PFSK-1 (cell line): ENCODE results near the gene LMF2.

Experiments
- FOXP2 ChIP-seq: optimal IDR thresholded peaks from 2 replicates; pipeline ENCODE3; 2011; ENCODE audit warnings: borderline replicate concordance, control low read depth, inconsistent platforms; ENCODE audit not compliant: insufficient read depth; ENCODE audit errors: extremely low read length, extremely low read depth
- POLR2AphosphoS5 ChIP-seq: IDR thresholded peaks from 2 replicates; pipeline ENCODE4 v1.6.1; 2012; ENCODE audit warnings: low read depth, mild to moderate bottlenecking, control low read depth, low read length, moderate library complexity
- SIN3A ChIP-seq: IDR thresholded peaks from 2 replicates; pipeline ENCODE4 v1.6.1; 2012; ENCODE audit warnings: mild to moderate bottlenecking, low read length, moderate library complexity, borderline replicate concordance; ENCODE audit not compliant: insufficient read depth
- TAF1 ChIP-seq: IDR thresholded peaks from 2 replicates; pipeline ENCODE4 v1.6.1; 2012; ENCODE audit warnings: low read length, control low read depth, borderline replicate concordance; ENCODE audit not compliant: insufficient read depth
- TF ChIP-seq, protein P1 (sequence below), 2 experiments: IDR thresholded peaks; 2 replicates each; pipeline versions ENCODE4 v1.6.1 to v1.8.0; 2011 to 2012; ENCODE audit warnings: low read depth in 2 of 2, low read length in 2 of 2, control low read depth in 1 of 2, inconsistent platforms in 1 of 2, mild to moderate bottlenecking in 1 of 2, moderate library complexity in 1 of 2; ENCODE audit not compliant: insufficient read depth in 1 of 2

LMF2 gene

DNA sequence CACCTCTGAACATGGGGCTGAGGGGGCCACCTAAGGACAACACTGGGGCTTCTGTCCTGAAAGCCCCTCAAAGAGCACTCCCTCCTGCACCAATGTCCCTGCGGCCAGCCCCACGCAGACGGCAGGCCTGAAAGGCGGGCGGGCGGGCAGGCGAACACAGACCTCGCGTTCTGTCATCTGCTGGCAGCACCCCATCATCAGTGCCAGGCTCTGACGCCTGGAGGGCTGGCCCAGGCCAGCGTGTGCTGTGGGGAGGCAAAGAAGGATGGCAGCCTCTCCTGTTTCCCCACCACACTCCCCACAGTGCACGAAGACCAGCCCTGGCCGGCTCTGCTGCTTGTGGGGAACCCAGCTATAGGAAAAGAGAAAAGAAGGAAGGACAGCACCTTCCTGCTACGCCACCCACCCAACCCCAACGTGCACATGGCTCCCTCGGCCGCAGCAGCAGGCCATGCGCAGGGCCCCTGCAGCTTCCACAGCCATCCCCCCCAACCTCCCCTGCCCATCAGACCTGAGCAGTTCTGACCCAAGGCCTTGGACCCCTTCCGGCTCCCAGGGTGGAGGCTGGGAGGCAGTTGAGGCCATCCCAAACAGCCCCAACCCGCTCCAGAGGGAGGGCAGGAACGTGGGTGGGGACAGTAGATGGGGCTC lies 36.2 kb downstream of the LMF2 start:
- TF ChIP-seq, protein P1, sequence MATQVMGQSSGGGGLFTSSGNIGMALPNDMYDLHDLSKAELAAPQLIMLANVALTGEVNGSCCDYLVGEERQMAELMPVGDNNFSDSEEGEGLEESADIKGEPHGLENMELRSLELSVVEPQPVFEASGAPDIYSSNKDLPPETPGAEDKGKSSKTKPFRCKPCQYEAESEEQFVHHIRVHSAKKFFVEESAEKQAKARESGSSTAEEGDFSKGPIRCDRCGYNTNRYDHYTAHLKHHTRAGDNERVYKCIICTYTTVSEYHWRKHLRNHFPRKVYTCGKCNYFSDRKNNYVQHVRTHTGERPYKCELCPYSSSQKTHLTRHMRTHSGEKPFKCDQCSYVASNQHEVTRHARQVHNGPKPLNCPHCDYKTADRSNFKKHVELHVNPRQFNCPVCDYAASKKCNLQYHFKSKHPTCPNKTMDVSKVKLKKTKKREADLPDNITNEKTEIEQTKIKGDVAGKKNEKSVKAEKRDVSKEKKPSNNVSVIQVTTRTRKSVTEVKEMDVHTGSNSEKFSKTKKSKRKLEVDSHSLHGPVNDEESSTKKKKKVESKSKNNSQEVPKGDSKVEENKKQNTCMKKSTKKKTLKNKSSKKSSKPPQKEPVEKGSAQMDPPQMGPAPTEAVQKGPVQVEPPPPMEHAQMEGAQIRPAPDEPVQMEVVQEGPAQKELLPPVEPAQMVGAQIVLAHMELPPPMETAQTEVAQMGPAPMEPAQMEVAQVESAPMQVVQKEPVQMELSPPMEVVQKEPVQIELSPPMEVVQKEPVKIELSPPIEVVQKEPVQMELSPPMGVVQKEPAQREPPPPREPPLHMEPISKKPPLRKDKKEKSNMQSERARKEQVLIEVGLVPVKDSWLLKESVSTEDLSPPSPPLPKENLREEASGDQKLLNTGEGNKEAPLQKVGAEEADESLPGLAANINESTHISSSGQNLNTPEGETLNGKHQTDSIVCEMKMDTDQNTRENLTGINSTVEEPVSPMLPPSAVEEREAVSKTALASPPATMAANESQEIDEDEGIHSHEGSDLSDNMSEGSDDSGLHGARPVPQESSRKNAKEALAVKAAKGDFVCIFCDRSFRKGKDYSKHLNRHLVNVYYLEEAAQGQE (IDR thresholded peaks at IDR 0.05; ENCODE audit: insufficient read depth in 1 of 2, low read depth in 2 of 2, low read length in 2 of 2) = no peak
- TF ChIP-seq SIN3A (no peak), FOXP2 (no peak), POLR2AphosphoS5 (no peak), TAF1 (no peak)

DNA sequence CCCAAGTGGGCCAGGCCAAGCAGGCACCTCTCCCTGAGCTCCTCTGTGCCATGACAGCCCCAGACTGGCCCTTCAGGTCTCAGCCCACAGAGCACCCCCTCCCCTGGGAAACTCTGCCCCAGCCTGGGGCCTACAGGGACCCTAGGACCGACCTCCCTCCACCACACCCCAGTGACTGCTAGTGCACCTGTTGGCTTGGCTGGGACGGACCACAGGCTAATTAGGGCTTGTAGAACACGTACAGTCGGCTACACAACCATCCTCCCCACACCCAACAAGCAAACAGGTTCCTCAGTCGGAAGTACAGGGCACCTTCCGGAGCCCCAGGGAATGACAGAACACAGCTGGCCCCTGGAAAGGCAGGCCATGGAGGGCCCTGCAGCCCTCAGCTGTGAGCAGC lies 37.0 kb downstream of the LMF2 start:
- TF ChIP-seq SIN3A = no peak
- TF ChIP-seq TAF1 = no peak
- TF ChIP-seq POLR2AphosphoS5 = no peak
- TF ChIP-seq, protein P1 (IDR thresholded peaks at IDR 0.05; ENCODE audit: insufficient read depth in 1 of 2, low read depth in 2 of 2, low read length in 2 of 2) = no peak
- TF ChIP-seq FOXP2 = no peak

DNA sequence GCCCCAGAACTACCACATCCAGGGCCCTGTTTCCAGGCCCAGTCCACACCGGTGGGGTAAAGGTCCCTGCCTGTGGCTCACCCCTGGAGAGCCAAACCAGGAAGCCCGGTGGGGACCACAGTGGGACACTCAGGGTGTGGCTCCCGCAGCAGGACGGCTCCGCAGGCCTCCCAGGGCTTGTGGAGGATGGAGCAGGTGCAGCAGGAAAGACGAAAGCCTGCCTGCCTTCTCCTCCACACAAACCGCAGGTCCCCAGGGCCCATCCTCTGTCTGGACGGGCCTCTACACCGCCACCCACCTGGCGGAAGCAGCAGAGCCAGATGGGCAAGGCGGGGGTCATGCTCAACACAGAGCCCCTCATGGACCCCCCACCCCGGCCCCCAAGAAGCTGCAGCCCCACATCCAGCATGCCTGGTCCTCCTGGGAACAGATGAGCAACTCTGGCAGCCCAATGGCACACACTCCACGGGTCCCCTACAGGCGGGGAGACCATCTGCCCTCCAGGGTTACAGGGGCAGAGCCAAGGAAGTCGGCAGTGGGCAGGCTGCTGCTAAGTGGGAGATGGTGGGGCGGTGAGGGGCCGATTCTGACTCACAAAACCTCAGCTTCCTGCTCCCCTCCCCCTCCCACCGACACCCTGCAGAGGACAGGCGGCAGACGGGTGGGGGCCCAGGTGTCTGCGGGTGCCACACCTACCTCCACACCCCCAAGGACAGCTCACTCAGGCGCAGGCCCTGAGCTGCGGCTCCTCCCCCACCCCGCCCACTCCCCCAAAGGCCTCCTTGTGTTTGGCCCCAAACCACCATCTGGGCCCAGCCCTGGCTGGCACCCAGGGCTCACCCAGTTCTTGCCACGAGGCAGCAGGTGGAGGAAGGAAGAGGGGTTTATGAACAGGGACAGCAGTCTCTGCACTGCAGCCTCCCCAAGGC lies 37.9 kb downstream of the LMF2 start:
- no peak for TF ChIP-seq SIN3A
- no peak for TF ChIP-seq FOXP2
- TF ChIP-seq POLR2AphosphoS5 = no peak
- no peak for TF ChIP-seq TAF1
- TF ChIP-seq, protein P1 (IDR thresholded peaks at IDR 0.05; ENCODE audit: insufficient read depth in 1 of 2, low read depth in 2 of 2, low read length in 2 of 2) = no peak

DNA sequence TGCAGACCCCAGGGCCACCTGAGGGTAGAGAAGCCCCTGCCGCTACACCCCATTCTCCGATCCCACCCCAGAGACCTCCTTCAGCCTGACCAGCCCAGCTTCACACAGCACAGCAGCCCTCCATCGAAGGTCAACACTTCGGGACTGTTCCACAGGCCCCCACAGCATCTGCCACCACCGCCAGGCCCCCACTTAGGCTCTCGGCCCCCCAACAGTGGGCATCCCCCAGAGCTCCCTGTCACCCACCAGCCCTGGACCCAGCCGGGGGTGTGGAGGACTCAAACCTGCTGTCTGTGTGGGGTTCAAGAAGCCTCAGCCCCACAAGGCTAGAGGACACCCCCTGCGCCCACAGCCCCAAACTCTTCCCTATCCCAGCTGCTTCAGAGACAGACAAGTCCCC lies 38.9 kb downstream of the LMF2 start:
- TF ChIP-seq SIN3A (no peak), FOXP2 (no peak), POLR2AphosphoS5 (no peak), TAF1 (no peak)
- TF ChIP-seq, protein P1 (IDR thresholded peaks at IDR 0.05; ENCODE audit: insufficient read depth in 1 of 2, low read depth in 2 of 2, low read length in 2 of 2) = no peak
